ENCODE measurements around the gene CNN2. TPM values are rescaled to one million over a fixed set of nuclear protein-coding genes. Genes with fewer than 3 reads are reported as not detected.

The CNN2 gene
- total RNA-seq, 6 experiments from 2014 or later = 483 to 579 (median 507) TPM

- peaks cover 6% of the 10 kb centered on the region; the same call in 1 of the 2 replicates for H3K9me3 Mint-ChIP-seq
- DNase-seq = no peak
- H3K27ac Mint-ChIP-seq = no peak overlapping the region
- H3K27me3 Mint-ChIP-seq (ENCODE audit: insufficient read depth) = peaks cover 1% of the 10 kb centered on the region
- no peaks in the 10 kb centered on the region for H3K4me1 Mint-ChIP-seq (ENCODE audit: low read depth)
- no peak overlapping the region for H3K4me3 Mint-ChIP-seq
- TF ChIP-seq, protein P1, sequence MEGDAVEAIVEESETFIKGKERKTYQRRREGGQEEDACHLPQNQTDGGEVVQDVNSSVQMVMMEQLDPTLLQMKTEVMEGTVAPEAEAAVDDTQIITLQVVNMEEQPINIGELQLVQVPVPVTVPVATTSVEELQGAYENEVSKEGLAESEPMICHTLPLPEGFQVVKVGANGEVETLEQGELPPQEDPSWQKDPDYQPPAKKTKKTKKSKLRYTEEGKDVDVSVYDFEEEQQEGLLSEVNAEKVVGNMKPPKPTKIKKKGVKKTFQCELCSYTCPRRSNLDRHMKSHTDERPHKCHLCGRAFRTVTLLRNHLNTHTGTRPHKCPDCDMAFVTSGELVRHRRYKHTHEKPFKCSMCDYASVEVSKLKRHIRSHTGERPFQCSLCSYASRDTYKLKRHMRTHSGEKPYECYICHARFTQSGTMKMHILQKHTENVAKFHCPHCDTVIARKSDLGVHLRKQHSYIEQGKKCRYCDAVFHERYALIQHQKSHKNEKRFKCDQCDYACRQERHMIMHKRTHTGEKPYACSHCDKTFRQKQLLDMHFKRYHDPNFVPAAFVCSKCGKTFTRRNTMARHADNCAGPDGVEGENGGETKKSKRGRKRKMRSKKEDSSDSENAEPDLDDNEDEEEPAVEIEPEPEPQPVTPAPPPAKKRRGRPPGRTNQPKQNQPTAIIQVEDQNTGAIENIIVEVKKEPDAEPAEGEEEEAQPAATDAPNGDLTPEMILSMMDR (IDR thresholded peaks at IDR 0.05) = no peak
- H3K36me3 Mint-ChIP-seq (ENCODE audit: low read depth) = no peaks in the 10 kb centered on the region
Measured at GRCh38 chr19:1046836-1047695, 20.7 kb downstream of the CNN2 start.

DNA sequence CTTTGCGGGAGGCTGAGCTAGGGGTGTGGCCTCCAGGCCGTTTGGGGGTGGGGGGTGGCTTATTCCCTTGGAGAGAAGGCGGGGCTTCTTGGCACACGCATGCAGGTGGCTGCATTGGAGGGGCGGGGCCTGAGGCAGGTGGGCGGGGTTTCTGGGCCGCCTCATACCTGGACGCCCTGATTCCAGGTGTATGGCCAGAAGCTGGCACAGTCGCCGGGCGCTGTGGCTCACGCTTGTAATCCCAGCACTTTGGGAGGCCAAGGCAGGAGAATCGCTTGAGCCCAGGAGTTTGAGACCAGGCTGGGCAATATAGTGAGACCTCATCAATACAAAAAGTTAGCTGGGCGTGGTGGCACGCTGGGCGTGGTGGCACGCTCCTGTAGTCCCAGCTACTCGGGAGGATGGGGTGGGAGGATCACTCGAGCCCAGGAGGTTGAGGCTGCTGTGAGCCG, 21.3 kb downstream of the CNN2 start:
- H3K27ac Mint-ChIP-seq = no peak overlapping the region
- TF ChIP-seq, protein P1 (IDR thresholded peaks at IDR 0.05) = no peak
- peaks cover 6% of the 10 kb centered on the region; the same call in 1 of the 2 replicates for H3K9me3 Mint-ChIP-seq
- no peaks in the 10 kb centered on the region for H3K36me3 Mint-ChIP-seq (ENCODE audit: low read depth)
- peaks cover 1% of the 10 kb centered on the region for H3K27me3 Mint-ChIP-seq (ENCODE audit: insufficient read depth)
- H3K4me3 Mint-ChIP-seq = no peak overlapping the region
- no peaks in the 10 kb centered on the region for H3K4me1 Mint-ChIP-seq (ENCODE audit: low read depth)
- no peak for DNase-seq

DNA sequence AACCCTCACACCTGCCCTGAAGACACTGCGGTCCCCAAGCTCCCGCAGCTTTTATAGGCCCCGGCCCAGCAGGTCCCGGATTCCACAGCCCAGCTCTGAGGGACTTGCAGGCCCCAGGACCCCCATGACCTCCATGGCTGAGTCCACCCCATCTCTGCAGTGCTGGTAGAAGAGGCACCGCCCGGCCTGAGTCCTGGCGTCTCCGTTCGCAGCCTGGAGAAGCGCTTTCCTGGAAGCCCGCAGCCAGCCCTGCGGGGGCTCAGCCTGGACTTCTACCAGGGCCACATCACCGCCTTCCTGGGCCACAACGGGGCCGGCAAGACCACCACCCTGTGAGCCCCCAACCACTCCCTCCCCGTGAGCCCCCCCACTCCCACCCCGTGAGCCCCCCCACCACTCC, 22.7 kb downstream of the CNN2 start:
- H3K4me1 Mint-ChIP-seq (ENCODE audit: low read depth) = no peaks in the 10 kb centered on the region
- no peak for DNase-seq
- no peak overlapping the region for H3K4me3 Mint-ChIP-seq
- no peaks in the 10 kb centered on the region for H3K27me3 Mint-ChIP-seq (ENCODE audit: insufficient read depth)
- TF ChIP-seq, protein P1 (IDR thresholded peaks at IDR 0.05) = no peak
- H3K27ac Mint-ChIP-seq = no peak overlapping the region
- H3K9me3 Mint-ChIP-seq = peaks cover 6% of the 10 kb centered on the region; the same call in 1 of the 2 replicates
- no peaks in the 10 kb centered on the region for H3K36me3 Mint-ChIP-seq (ENCODE audit: low read depth)

- no peak for DNase-seq
Measured at GRCh38 chr19:1049800-1050199, 23.4 kb downstream of the CNN2 start.

GRCh38 chr19:1050989-1051788, 24.8 kb downstream of the CNN2 start:
- H3K4me1 Mint-ChIP-seq (ENCODE audit: low read depth) = no peaks in the 10 kb centered on the region
- DNase-seq = no peak
- no peaks in the 10 kb centered on the region; the same call in 1 of the 2 replicates for H3K27me3 Mint-ChIP-seq (ENCODE audit: insufficient read depth)
- TF ChIP-seq, protein P1 (IDR thresholded peaks at IDR 0.05) = no peak
- H3K27ac Mint-ChIP-seq = no peak overlapping the region
- H3K4me3 Mint-ChIP-seq = no peak overlapping the region
- no peaks in the 10 kb centered on the region; the same call in 1 of the 2 replicates for H3K36me3 Mint-ChIP-seq (ENCODE audit: low read depth)
- peaks cover 2% of the 10 kb centered on the region; the same call in 1 of the 2 replicates for H3K9me3 Mint-ChIP-seq

More at GRCh38 chr19:1049800-1050199, 23.4 kb downstream of the CNN2 start:
- Mint-ChIP-seq H3K4me3 (no peak overlapping the region), H3K27me3 (ENCODE audit: insufficient read depth) (no peaks in the 10 kb centered on the region), H3K27ac (no peak overlapping the region), H3K4me1 (ENCODE audit: low read depth) (no peaks in the 10 kb centered on the region), H3K36me3 (ENCODE audit: low read depth) (no peaks in the 10 kb centered on the region), H3K9me3 (peaks cover 6% of the 10 kb centered on the region; the same call in 1 of the 2 replicates)
- TF ChIP-seq, protein P1 (IDR thresholded peaks at IDR 0.05) = no peak
